Superior temporal gyrus (tissue), 1 donor: ENCODE data around the gene ADORA1.

Experiments used
- DNase-seq: peaks from one replicate; pipeline ENCODE4 v3.0.0-alpha.2; 2016; ENCODE audit errors: extremely low spot score

Gene ADORA1

DNA sequence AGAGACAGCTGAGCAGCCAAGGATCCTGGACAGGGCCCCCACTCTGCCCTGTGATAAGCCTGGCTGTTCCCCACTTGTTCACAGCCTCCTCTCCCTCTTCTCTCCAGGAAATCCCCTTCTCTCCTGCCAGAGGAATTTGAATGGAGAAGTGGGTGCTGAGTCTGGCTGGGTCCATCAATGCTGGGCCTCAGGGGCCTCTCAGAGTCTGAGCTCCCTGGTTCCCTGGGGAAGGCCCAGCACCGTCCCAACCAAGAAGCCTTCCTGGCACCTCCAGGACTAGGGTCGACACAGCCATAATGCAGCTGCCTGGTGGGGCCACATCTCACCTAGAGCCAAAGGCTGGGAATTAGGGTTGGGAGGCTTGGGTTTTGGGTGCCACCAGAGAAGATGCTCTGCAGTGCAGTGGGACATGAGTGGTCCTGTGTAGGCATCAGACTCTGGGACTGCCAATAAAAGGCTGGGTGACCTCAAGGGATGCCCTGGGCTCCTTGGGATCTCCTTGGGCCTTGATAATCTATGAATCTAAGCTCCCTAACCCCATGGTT, 45.6 kb downstream of the ADORA1 start:
- no peak for DNase-seq

- DNase-seq, result no peak
Measured at GRCh38 chr1:203173566-203173965, 46.0 kb downstream of the ADORA1 start.

- DNase-seq, result no peak
Measured at GRCh38 chr1:203174324-203174985, 46.9 kb downstream of the ADORA1 start.

GRCh38 chr1:203175237-203175826, 47.8 kb downstream of the ADORA1 start, which contains the start of gene MYBPH:
MYBPH (minus strand) TSS chr1:203175826; CDS start chr1:203175755, 71 bp downstream.
- DNase-seq, result no peak

DNA sequence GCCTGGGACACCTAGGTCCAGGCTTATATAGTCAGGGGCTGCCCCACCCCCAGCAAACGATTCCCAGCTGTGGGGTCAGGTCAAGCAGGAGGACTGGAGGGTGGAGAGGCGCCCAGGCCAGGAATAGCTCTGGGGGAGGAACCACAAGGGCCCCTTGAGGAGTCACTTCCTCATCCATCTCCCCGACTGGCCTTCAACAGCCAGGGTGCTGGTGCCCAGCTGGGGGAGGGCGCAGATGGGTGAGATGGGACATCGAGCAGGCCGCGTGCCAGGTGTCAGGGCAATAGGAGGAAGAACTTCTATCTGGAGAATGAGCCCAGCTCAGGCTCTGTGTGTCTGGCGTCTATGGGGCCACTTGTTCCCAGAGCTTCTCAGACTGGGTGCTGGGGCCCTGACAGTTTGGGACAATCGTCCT, 48.3 kb downstream of the ADORA1 start:
- no peak for DNase-seq

- no peak for DNase-seq
Measured at GRCh38 chr1:203176273-203177035, 48.9 kb downstream of the ADORA1 start.

- DNase-seq, result no peak
Measured at GRCh38 chr1:203177036-203177405, 49.5 kb downstream of the ADORA1 start.

DNA sequence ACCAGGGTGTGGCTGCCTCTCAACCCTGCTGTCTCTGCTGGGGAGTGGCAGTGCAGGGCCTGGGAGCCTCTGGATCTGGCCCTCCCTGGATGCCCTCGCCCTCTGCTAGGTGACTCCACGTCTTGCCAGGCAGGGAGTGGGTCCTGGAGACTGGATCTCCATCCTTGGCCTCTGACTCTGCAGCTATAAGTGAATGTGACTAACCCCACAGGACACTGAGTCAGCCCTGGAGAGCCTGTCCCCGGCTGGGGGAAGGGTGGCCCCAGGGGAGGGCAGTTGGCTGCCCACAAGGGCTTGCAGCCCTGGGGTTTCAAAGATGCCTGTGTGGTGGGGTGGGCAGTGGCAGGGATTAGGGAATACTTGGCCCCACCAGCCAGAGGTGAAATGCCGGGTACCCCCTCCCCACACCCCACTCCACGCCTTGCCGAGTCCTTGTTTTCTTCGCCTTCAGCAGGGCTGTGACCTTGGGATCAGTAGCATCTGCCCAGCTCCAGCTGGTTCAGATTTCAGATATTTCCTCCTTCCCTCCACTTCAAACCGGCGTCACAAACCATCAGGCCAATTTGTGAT, 50.0 kb downstream of the ADORA1 start:
- no peak for DNase-seq

DNA sequence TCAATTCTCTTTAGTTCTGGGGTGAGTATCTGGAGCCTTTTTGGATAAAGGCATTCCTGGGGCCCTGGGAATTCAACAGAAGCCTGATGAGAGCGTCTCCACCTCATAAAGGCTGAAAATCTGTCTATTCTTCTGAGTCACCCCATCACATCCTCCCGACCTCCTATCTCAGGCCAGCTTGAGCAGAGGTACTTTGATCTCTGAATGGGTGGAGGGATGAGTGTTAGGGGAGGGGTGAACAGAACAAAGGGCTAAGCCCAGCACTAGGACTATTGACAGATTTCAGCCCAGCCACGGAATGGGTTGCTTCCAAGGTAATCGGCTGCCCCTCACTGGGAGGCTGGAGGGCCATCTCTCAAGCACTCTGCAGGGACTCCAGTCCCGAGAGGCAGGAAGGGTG, 50.6 kb downstream of the ADORA1 start:
- no peak for DNase-seq

GRCh38 chr1:203178821-203179666, 51.5 kb downstream of the ADORA1 start:
- no peak for DNase-seq

DNA sequence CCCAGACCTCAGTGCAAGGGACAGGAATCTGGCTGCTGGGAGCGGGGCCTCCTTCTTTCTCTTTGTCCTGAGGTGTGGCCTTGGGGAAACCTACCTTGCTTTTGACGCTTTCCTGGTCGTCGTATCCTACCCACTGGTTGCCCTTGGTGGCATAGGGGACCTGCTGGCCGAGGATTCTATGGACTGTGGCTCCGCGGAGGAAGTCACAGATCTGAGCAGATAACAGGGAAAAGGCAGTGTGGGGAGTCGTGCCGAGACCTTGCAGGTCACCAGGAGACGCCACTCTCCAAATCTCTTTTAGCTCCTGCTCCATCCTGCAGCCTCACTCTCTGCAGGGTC, 52.1 kb downstream of the ADORA1 start:
- DNase-seq, result no peak

GRCh38 chr1:203180611-203181330, 53.2 kb downstream of the ADORA1 start:
- DNase-seq, result no peak

DNA sequence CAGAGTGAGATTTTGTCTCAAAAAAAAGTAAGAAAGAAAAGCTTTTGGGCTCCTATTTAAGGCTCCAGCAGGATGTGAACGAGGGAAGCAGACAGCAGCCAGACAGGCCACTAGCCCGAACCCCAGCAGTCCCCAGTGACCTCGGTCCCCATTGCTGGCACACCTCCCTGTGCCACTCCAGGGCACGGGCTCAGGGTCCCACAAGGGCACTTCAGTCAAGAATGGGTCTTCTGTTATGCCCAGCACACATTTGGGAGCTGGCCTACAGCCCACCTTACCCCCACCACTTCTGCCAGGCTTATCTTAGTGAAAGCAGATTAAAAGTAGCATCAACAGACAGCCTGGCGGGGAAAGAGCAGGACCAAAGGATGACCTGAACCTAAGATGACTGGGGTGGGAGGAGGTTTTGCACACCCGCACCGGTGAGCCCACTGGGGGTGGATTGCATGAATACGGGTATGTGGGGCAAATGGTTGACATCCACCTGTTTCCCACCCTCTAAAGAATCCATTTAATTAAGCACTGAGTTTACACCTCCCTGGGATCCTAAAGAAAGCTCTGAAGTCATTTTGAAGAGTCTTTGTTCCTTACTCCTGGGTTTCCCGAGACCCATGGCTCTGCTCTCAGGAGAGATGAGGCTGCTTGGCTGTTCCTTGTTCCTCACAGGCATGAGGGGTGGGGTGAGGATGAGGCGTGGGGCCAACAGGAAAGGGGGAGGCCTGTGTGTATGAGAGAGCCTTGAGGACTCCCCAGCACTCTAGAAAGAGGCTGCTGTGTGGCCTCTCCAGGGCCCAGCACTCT, 54.3 kb downstream of the ADORA1 start:
- DNase-seq, result no peak

- no peak for DNase-seq
Measured at GRCh38 chr1:203182387-203182953, 54.9 kb downstream of the ADORA1 start.

DNA sequence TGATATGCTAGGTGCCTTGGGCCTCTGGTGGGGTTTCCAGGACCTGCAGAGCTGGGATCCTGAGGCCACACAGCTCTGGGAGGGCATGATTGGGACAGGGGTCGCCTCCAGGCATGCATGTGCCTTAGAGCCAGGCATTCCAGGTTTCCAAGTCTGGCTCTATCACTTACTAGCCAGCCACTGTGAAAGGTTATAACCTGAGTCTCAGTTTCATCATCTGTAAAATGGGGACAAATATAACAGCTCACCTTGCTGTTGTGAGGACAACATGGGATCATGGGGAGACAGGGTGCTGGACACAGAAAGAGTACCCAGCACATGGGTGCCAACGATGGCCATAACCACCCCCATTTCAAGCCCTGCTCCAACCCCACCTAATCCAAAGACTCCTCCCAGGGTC, 56.3 kb downstream of the ADORA1 start:
- DNase-seq, result no peak

GRCh38 chr1:203184467-203184866, 56.9 kb downstream of the ADORA1 start:
- DNase-seq, result no peak

GRCh38 chr1:203185061-203185461, 57.5 kb downstream of the ADORA1 start:
- DNase-seq, result no peak

- no peak for DNase-seq
Measured at GRCh38 chr1:203185585-203185984, 58.1 kb downstream of the ADORA1 start.

- no peak for DNase-seq
Measured at GRCh38 chr1:203186091-203186445, 58.5 kb downstream of the ADORA1 start.
